Measurements from ENCODE around the gene KIF5C.

Gene KIF5C

GRCh38 chr2:149075853-149076252 lies 200.8 kb downstream of the KIF5C start:
- TF ChIP-seq POLR2AphosphoS5 (IDR thresholded peaks at IDR 0.05; ENCODE audit: borderline replicate concordance, low read depth, low read length): no peak
- no peak for TF ChIP-seq FOXP2 (optimal IDR thresholded peaks at IDR 0.05; ENCODE audit: control extremely low read depth, extremely low read length, insufficient read depth)
- TF ChIP-seq EZH2 (IDR thresholded peaks at IDR 0.05): no peak
- no peak overlapping the region for H3K9ac ChIP-seq (ENCODE audit: insufficient read length)
- no peaks in the 10 kb centered on the region for H3K9me3 ChIP-seq (ENCODE audit: low read depth, low read length)
- no peak overlapping the region for H3K27ac ChIP-seq
- no peak overlapping the region for H3K4me3 ChIP-seq
- no peaks in the 10 kb centered on the region for H3K36me3 ChIP-seq (ENCODE audit: insufficient read depth, low read length)
- DNase-seq (ENCODE audit: low read depth, low spot score): no peak

Data from SK-N-MC (cell line).